Left hindlimb (tissue), 1 donor: ENCODE results near the gene HNRNPK.

ENCODE experiments used
- DNase-seq: peaks from one replicate; pipeline ENCODE4 v3.0.0-alpha.2; 2018

HNRNPK gene

GRCh38 chr9:83932851-83933250, 47.2 kb downstream of the HNRNPK start:
- DNase-seq = no peak

GRCh38 chr9:83932011-83932410, 48.0 kb downstream of the HNRNPK start:
- DNase-seq = no peak

- DNase-seq = no peak
Measured at GRCh38 chr9:83930881-83931280, 49.1 kb downstream of the HNRNPK start.

- no peak for DNase-seq
Measured at GRCh38 chr9:83927591-83927990, 52.4 kb downstream of the HNRNPK start.

GRCh38 chr9:83920927-83921707, 58.9 kb downstream of the HNRNPK start, which contains the start of gene KIF27:
TSS of gene KIF27 (minus strand) at chr9:83921432. CDS start at chr9:83915591, 5,841 bp downstream.
- peak; percentile 99 for DNase-seq

GRCh38 chr9:83920469-83920926, 59.5 kb downstream of the HNRNPK start:
- DNase-seq = no peak

GRCh38 chr9:83919111-83919510, 60.9 kb downstream of the HNRNPK start:
- no peak for DNase-seq
